A673 (cell line): ENCODE results near the gene SH3RF3.

ENCODE experiments used
- EZH2 ChIP-seq: fragments of 200-600 bp; sonication (generic); IDR thresholded peaks from 2 replicates; pipeline ENCODE4 v1.6.1; 2017; ENCODE audit warnings: borderline replicate concordance, low read depth, mild to moderate bottlenecking, mixed read lengths, antibody characterized with exemption, low read length; ENCODE audit not compliant: poor library complexity, severe bottlenecking
- TF ChIP-seq, protein P1 (sequence below): fragments of 300-800, 200-600 bp; sonication (generic); conservative IDR thresholded peaks from 2 replicates; pipeline ENCODE4 v1.5.1; 2017; ENCODE audit warnings: low read depth, mild to moderate bottlenecking, antibody characterized with exemption, low read length, moderate library complexity, mixed read lengths

DNA sequence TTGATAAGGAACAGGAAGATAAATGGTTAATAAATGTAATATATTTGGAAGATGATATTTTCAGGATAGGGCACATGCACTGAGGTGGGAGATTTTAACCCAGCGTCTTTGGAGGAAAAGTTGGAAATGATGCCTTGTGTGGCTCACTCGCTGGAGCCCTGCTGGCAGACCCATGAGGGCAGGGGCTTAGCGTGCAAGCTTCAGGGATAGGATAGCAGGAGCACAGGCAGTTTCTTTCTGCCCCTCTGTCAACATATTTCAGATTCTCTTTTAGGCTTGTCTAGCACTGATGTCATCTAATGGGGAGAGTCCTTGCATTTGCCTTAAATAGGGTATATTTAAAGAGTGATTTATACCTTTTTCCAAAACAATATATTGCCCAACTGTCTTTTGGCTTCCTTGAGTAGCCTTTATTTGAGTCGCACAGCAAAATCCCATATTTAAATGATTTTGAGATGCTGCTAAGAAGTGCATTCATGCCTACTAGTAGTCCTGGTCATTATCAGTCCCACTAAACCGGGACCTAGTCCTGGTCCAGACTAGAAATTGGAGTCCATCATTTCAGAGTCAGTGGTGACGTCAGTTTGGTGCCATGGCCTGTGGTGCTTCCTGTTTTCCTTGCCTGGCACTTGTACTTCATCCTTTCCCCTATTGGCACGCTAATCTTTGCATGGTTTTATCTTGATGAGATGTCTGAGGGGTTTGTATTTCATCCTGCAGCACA, 45.8 kb downstream of the SH3RF3 start:
- TF ChIP-seq, protein P1, sequence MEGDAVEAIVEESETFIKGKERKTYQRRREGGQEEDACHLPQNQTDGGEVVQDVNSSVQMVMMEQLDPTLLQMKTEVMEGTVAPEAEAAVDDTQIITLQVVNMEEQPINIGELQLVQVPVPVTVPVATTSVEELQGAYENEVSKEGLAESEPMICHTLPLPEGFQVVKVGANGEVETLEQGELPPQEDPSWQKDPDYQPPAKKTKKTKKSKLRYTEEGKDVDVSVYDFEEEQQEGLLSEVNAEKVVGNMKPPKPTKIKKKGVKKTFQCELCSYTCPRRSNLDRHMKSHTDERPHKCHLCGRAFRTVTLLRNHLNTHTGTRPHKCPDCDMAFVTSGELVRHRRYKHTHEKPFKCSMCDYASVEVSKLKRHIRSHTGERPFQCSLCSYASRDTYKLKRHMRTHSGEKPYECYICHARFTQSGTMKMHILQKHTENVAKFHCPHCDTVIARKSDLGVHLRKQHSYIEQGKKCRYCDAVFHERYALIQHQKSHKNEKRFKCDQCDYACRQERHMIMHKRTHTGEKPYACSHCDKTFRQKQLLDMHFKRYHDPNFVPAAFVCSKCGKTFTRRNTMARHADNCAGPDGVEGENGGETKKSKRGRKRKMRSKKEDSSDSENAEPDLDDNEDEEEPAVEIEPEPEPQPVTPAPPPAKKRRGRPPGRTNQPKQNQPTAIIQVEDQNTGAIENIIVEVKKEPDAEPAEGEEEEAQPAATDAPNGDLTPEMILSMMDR, result no peak
- TF ChIP-seq EZH2, result no peak
